Endothelial cell of umbilical vein (primary cell): ENCODE measurements around the gene NDUFA11. TPM values are rescaled to one million over a fixed set of nuclear protein-coding genes. Genes with fewer than 3 reads are reported as not detected.

Experiments
- BruUV-seq: library from RNA; stranded (reverse); fragments of 400-500 nt; replicated peaks from 2 replicates; lab custom pipeline; 2021; lab: Mats Ljungman, UMichigan
- CTCF ChIA-PET: fragments of 300-600, 350-600 bp; sonication (Branson Sonifier 250); formaldehyde crosslinking; loops from one replicate; lab custom pipeline; 2021; ENCODE audit warnings: antibody characterized with exemption, inconsistent platforms; lab: Charles Lee
- POLR2A ChIA-PET: fragments of 300-600, 350-600 bp; sonication (Branson Sonifier 250); formaldehyde crosslinking; loops from one replicate; lab custom pipeline; 2021; ENCODE audit warnings: antibody characterized with exemption, inconsistent platforms; lab: Charles Lee
- DNase-seq: peaks from one replicate; pipeline ENCODE4 v3.0.0-alpha.2; 2011; ENCODE audit warnings: low read depth, low spot score
- FAIRE-seq: peaks from 2 replicates; lab custom pipeline; 2011; peaks lifted over from hg19 to GRCh38; lab: Jason Lieb, UNC
- H2AFZ ChIP-seq: 2 replicates; pipeline ENCODE4 v1.6.0; 2012; ENCODE audit warnings: low read depth, low read length, control low read depth, inconsistent platforms
- H3K27ac ChIP-seq: 2 replicates; pipeline ENCODE4 v1.5.1; 2011; ENCODE audit warnings: low read depth, mild to moderate bottlenecking, control low read depth, low read length, moderate library complexity; ENCODE audit not compliant: insufficient read depth
- H3K27me3 ChIP-seq, 2 experiments: 2 replicates each; pipeline versions ENCODE4 v1.6.0 to v1.6.1; 2011; ENCODE audit warnings: low read length in 2 of 2, mixed read lengths in 1 of 2; ENCODE audit not compliant: control insufficient read depth in 2 of 2, insufficient read depth in 2 of 2
- H3K36me3 ChIP-seq, 2 experiments: 2 replicates in 1 of 2; 3 replicates in 1 of 2; pipeline ENCODE4 v1.5.1; 2011; ENCODE audit warnings: low read length in 2 of 2, mild to moderate bottlenecking in 1 of 2, moderate library complexity in 1 of 2; ENCODE audit not compliant: control insufficient read depth in 2 of 2, insufficient read depth in 2 of 2; ENCODE audit errors: extremely low read depth in 1 of 2
- H3K4me1 ChIP-seq: 3 replicates; pipeline ENCODE4 v1.5.1; 2011; ENCODE audit warnings: mild to moderate bottlenecking, low read length; ENCODE audit not compliant: control insufficient read depth, insufficient read depth; ENCODE audit errors: extremely low read depth
- H3K4me2 ChIP-seq: 2 replicates; pipeline ENCODE4 v1.6.1; 2011; ENCODE audit warnings: low read length, control low read depth, mixed read lengths; ENCODE audit not compliant: insufficient read depth
- H3K4me3 ChIP-seq, 3 experiments: fragments of 200-600 bp in 1 of 3; sonication (generic), shearing (Covaris generic) in 1 of 3; replicated peaks in 1 of 3; 2 replicates each; pipeline ENCODE4 v1.5.1; 2011 to 2016; ENCODE audit warnings: control low read depth in 3 of 3, low read length in 3 of 3, mild to moderate bottlenecking in 2 of 3, inconsistent platforms in 1 of 3, low read depth in 1 of 3, moderate library complexity in 1 of 3; ENCODE audit not compliant: insufficient read depth in 1 of 3
- H3K79me2 ChIP-seq: 2 replicates; pipeline ENCODE4 v1.6.0; 2012; ENCODE audit warnings: low read length, inconsistent platforms; ENCODE audit not compliant: control insufficient read depth, insufficient read depth
- H3K9ac ChIP-seq: replicated peaks from 2 replicates; pipeline ENCODE3; 2011; ENCODE audit warnings: low read length, control low read depth; ENCODE audit not compliant: insufficient read depth; ENCODE audit errors: extremely low read depth
- H3K9me1 ChIP-seq: replicated peaks from 3 replicates; pipeline ENCODE4 v1.6.0; 2011; ENCODE audit warnings: mild to moderate bottlenecking, low read length; ENCODE audit not compliant: control insufficient read depth, insufficient read depth; ENCODE audit errors: extremely low read depth
- H3K9me3 ChIP-seq: replicated peaks from 2 replicates; pipeline ENCODE4 v1.5.1; 2012; ENCODE audit warnings: low read length, inconsistent platforms; ENCODE audit not compliant: control insufficient read depth, insufficient read depth
- H4K20me1 ChIP-seq: replicated peaks from 2 replicates; pipeline ENCODE3; 2011; ENCODE audit warnings: mild to moderate bottlenecking, low read length; ENCODE audit not compliant: control insufficient read depth, insufficient read depth; ENCODE audit errors: extremely low read depth
- EZH2 ChIP-seq: IDR thresholded peaks from 2 replicates; pipeline ENCODE4 v1.6.1; 2012; ENCODE audit warnings: borderline replicate concordance, low read depth, mild to moderate bottlenecking, moderate library complexity, low read length, inconsistent platforms; ENCODE audit not compliant: severe bottlenecking
- FOS ChIP-seq: IDR thresholded peaks from 2 replicates; pipeline ENCODE4 v1.6.1; 2011; ENCODE audit warnings: mild to moderate bottlenecking, low read length, moderate library complexity, borderline replicate concordance; ENCODE audit not compliant: insufficient read depth
- GATA2 ChIP-seq: IDR thresholded peaks from 2 replicates; pipeline ENCODE4 v1.7.0; 2011; ENCODE audit warnings: low read depth, mild to moderate bottlenecking, moderate library complexity, mixed read lengths, low read length; ENCODE audit not compliant: insufficient read length, insufficient read depth
- JUN ChIP-seq: IDR thresholded peaks from 2 replicates; pipeline ENCODE4 v1.6.1; 2011; ENCODE audit warnings: borderline replicate concordance, low read depth; ENCODE audit not compliant: insufficient read length, insufficient read depth
- MYC ChIP-seq: IDR thresholded peaks from one replicate; pipeline ENCODE4 v1.6.1; 2011; ENCODE audit warnings: mild to moderate bottlenecking, low read depth, low read length
- POLR2A ChIP-seq: IDR thresholded peaks from 2 replicates; pipeline ENCODE4 v1.6.1; 2012; ENCODE audit warnings: low read depth, mild to moderate bottlenecking, control low read depth, low read length
- POLR2AphosphoS5 ChIP-seq: IDR thresholded peaks from 2 replicates; pipeline ENCODE4 v1.6.1; 2012; ENCODE audit warnings: low read depth, mild to moderate bottlenecking, control low read depth, low read length, moderate library complexity; ENCODE audit not compliant: insufficient read depth
- dilution Hi-C: fragments of 300-500 bp; cut with MboI; formaldehyde crosslinking; loops from one replicate; pipeline ENCODE4 v1.15.0; 2019; ENCODE audit warnings: low sequenced_read_pairs; ENCODE audit not compliant: extremely low pct_ligation_motif_present
- intact Hi-C: fragments of 100-400 bp; cut with micrococcal nuclease; formaldehyde crosslinking; loops from one replicate; pipeline ENCODE4 v1.10.0; 2022
- polyA plus RNA-seq, 4 experiments: library from polyadenylated mRNA; depleted of rRNA in 3 of 4; stranded (reverse) in 3 of 4; unstranded in 1 of 4; fragments of >200 nt; gene quantifications; 2 replicates each; pipeline versions ENCODE4 v1.2.1 to v1.2.3, GENCODE V29; 2011 to 2012; ENCODE audit warnings: missing spikeins in 1 of 4
- total RNA-seq: library from RNA; stranded (reverse); gene quantifications from 2 replicates; pipeline ENCODE4 v1.2.3, GENCODE V29; 2021
- TF ChIP-seq, protein P1 (sequence below): IDR thresholded peaks from 2 replicates; pipeline ENCODE4 v1.6.1; 2011; ENCODE audit not compliant: insufficient read depth, insufficient read length
- TF ChIP-seq, protein P2 (sequence below), 2 donors: IDR thresholded peaks; 1 replicate in 1 of 2; 2 replicates in 1 of 2; pipeline ENCODE4 v1.5.1; 2011; ENCODE audit warnings: low read length in 2 of 2, mild to moderate bottlenecking in 2 of 2, moderate library complexity in 2 of 2, control low read depth in 1 of 2, inconsistent platforms in 1 of 2, low read depth in 1 of 2; ENCODE audit not compliant: insufficient read depth in 1 of 2; ENCODE audit errors: extremely low read depth in 1 of 2

Gene NDUFA11
- total and polyA plus RNA-seq, 2 donors (not counting 3 experiments of a cell fraction or from before 2014, with no cell fraction given), result 281 to 876 TPM

DNA sequence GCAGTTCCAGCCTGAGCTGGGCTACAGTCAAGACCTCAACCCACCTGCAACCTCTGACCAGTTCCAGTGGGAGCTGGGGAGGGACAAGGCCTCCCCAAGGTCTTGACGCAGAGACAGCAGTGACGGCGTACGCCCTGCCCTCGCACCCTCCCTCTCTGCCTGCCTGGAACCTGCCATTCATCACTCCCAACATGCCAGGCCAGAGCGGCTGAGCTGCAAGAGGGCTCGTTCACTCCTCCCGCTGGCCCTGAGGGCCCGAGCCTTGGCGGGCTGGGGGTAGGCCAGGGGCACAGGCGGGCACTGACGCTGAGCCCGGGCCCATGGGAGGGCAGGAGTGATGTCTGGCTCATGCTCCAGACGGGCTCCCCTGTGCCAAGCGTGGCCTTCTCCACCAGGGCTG lies 8.2 kb downstream of the NDUFA11 start:
- Histone ChIP-seq H3K27me3 (no peaks in the 10 kb centered on the region), H3K4me2 (no peak overlapping the region), H3K4me3 (no peak overlapping the region), H3K9me1 (no peaks in the 10 kb centered on the region), H3K4me1 (peaks cover 19% of the 10 kb centered on the region), H3K36me3 (peaks cover 0 to 15% of the 10 kb centered on the region in 2 experiments), H3K27ac (no peak overlapping the region), H2AFZ (no peak overlapping the region), H3K9ac (no peak overlapping the region), H4K20me1 (no peaks in the 10 kb centered on the region), H3K9me3 (no peaks in the 10 kb centered on the region), H3K79me2 (peaks cover 14% of the 10 kb centered on the region)
- CTCF ChIA-PET, result interaction anchor here (1.1 kb wide), 1 partner anchor 121 kb away, joined by 3 read pairs; no protein-coding TSS in a partner anchor
- intact Hi-C loops, result no loop called here
- POLR2A ChIA-PET, result no interaction called here
- FAIRE-seq (no peak), DNase-seq (no peak)
- BruUV-seq, result no TSS peak
- no peak for TF ChIP-seq POLR2AphosphoS5
- no peak for TF ChIP-seq JUN
- TF ChIP-seq FOS, result no peak
- TF ChIP-seq POLR2A, result no peak
- TF ChIP-seq EZH2, result no peak
- TF ChIP-seq, protein P1, sequence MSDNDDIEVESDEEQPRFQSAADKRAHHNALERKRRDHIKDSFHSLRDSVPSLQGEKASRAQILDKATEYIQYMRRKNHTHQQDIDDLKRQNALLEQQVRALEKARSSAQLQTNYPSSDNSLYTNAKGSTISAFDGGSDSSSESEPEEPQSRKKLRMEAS, result no peak
- no peak for TF ChIP-seq MYC
- TF ChIP-seq, protein P2, sequence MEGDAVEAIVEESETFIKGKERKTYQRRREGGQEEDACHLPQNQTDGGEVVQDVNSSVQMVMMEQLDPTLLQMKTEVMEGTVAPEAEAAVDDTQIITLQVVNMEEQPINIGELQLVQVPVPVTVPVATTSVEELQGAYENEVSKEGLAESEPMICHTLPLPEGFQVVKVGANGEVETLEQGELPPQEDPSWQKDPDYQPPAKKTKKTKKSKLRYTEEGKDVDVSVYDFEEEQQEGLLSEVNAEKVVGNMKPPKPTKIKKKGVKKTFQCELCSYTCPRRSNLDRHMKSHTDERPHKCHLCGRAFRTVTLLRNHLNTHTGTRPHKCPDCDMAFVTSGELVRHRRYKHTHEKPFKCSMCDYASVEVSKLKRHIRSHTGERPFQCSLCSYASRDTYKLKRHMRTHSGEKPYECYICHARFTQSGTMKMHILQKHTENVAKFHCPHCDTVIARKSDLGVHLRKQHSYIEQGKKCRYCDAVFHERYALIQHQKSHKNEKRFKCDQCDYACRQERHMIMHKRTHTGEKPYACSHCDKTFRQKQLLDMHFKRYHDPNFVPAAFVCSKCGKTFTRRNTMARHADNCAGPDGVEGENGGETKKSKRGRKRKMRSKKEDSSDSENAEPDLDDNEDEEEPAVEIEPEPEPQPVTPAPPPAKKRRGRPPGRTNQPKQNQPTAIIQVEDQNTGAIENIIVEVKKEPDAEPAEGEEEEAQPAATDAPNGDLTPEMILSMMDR (IDR thresholded peaks at IDR 0.05; ENCODE audit: extremely low read depth in 1 of 2, insufficient read depth in 1 of 2, low read depth in 1 of 2, low read length in 2 of 2), result no peak
- no peak for TF ChIP-seq GATA2
- dilution Hi-C loops, result no loop called here
